Measurements from ENCODE around the gene CDH16.
"Not testable (repeated sequence)": the region's sequence is repeated elsewhere in the genome, so short reads cannot be mapped to it uniquely, and the experiment has no call there.

The CDH16 gene

DNA sequence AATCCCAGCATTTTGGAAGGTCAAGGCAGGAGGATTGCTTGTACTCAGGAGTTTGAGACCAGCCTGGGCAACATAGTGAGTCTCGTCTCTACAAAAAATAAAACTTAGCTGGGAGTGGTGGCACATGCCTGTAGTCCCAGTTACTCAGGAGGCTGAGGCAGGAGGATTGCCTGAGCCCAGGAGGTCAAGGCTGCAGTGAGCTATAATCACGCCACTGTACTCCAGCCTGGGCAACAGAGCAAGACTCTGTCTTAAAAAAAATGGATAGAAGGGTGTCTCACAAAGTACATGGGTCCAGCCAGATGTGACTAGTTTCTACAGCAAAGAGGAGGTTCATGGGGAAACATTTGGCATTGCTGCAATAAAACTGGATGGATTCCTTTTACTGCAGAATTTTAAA, 47.3 kb downstream of the CDH16 start:
- DNase-seq: not testable (repeated sequence)

DNA sequence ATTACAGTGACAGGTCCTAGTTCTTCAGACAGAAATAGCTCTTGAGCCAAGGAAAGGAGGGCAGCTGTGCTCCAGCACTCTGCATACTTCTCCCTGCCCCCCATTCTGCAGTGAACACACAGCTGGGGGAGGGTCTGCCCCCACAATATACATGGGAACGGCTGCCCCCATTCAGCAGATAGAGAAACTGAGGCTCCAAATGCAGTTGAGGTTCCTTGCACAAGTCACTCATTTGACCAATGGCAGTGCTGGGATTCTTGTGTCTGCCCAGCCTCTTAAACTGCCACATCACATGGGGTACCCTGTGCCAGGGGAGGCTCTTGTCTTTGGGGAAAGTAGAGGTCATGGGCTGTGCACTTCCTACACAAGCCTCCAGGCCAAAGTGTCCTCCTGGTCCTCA, 49.3 kb downstream of the CDH16 start:
- no peak for DNase-seq

DNA sequence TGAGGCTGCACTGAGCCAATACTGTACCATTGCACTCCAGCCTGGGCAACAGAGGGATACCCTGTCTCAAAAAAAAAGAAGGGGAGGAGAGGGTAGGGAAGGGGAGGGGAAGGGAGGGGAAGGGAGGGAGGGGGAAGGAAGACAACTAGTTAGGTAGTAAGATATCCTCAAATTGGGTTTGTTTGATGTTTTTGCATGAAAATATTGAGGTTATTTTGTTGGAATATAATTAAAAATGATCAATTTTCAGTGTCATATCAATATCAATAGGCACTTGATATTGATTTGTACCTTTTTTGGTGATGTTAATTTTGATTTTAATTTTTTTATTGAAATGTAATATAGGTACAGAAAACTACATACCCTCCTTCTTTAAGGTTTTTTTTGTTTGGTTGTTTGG, 55.0 kb downstream of the CDH16 start:
- DNase-seq: no peak

DNA sequence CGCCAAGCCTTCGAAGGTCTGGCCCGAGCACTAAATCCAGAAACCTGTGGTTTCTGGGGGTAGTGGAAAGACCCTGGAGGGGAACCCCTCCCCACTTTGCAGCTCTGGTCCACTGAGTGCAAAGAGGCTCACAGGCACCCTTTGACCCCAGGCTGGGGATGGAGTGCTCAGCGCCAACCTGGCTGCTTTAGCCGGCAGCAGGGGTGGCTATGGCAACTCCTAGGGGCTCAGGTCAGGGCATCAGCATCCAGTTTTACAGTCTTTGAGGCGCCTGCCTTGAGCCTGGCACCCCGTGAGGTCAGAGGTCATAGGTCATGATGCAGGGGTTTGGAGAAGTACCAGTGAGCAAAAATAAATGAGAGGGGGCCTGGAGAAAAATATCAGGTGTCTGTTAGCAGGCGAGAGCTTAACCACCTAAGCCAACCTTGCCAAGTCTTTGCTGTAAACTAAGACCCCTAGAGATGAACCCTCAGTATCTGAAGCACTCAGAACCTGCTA, 56.6 kb downstream of the CDH16 start:
- no peak for DNase-seq

DNA sequence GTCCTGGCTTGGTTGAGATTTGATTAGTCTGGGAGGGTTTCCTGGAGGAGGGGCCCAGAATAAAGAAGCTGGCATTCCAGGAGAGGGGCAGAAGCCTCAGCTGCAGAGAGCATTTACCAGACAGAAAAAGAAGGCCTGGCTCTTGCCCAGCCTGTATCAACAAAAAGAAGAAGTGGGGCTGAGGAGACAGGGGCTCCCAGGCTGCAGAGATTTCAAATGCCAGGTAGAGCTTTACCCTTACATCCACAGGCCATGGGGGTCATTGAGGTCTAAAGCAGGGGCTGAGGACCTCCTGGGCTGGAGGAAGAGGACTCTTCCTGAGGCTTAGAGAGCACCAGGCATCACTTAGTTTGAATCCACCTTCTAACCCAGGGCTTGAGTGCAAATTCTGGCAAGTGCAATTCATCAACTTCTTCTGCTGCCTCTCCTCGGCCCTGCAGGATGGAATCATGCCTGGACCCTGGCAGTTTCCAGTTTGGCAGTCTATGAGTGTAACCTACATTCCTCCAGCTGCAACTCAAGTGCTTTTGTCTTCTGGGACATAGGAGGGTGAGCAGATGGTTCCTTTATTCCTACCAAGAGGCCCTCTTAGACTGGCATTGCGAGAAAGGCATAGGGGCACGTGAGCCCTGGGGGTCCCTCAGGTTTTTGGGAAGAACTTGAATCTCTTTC, 59.2 kb downstream of the CDH16 start:
- no peak for DNase-seq

DNA sequence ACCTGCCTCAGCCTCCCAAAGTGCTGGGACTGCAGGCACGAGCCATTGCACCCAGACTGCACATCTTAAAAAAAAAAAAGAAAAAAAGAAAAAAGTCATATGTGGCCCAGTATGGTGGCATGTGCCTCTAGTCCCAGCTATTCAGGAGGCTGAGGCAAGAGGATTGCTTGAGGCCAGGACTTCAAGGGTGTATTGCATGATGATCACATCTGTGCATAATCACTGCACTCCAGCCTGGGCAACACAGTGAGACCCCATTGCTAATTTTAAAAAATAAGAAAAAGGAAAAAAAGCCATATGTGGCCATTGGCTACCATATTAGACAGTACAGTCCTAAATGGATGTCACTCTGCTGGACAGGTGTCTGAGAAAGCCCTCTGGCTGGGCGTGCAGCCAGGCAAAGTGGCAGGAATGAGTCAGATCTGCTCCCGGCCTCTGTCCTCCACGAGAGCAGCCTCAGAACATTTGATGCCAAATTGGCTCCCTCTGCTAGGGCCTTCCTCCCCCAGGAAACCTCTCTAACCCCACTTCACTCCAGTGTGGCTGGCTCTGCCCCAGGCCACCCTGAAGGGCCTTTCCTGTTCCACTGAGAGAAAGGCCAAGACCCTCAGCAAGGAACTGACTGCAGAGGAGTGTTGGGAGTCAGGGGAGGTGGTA, 59.8 kb downstream of the CDH16 start:
- peak; percentile 80 for DNase-seq
